Right cardiac atrium (tissue), 5 donors: ENCODE data around the gene CDK5RAP2. TPM values are rescaled to one million over a fixed set of nuclear protein-coding genes. Genes with fewer than 3 reads are reported as not detected.

ENCODE experiments used
- ATAC-seq, 2 donors: fragments of 200-7000 bp; cut with Tn5 transposase; one replicate each; pipeline versions ENCODE4 v1.8.0 to v1.9.1; 2020; ENCODE audit warnings: moderate library complexity in 2 of 2, mild to moderate bottlenecking in 1 of 2
- DNase-seq, 3 donors: peaks; one replicate each; pipeline ENCODE4 v3.0.0-alpha.2; 2020
- H3K27ac ChIP-seq: one replicate; pipeline ENCODE4 v1.5.1; 2013; ENCODE audit warnings: mild to moderate bottlenecking, low read length, control low read depth, moderate library complexity
- H3K27me3 ChIP-seq: one replicate; pipeline ENCODE4 v1.6.1; 2013; ENCODE audit not compliant: control insufficient read depth, insufficient read depth
- H3K4me1 ChIP-seq: one replicate; pipeline ENCODE4 v1.6.1; 2013; ENCODE audit warnings: low read length; ENCODE audit not compliant: control insufficient read depth, insufficient read depth
- H3K4me3 ChIP-seq: one replicate; pipeline ENCODE4 v1.5.1; 2013; ENCODE audit warnings: low read length, control low read depth
- H3K9me3 ChIP-seq: one replicate; pipeline ENCODE4 v1.6.1; 2013; ENCODE audit warnings: low read length; ENCODE audit not compliant: control insufficient read depth
- WGBS: extraction: QIAGEN DNeasy Blood & Tissue Kit; methylation state at CpG from one replicate; pipeline ENCODE4 v1.1.7; 2013; 5-methylcytosine and 5-hydroxymethylcytosine counted together
- intact Hi-C, 4 donors: fragments of 100-400 bp; cut with DNase I; formaldehyde crosslinking; loops; one replicate each; pipeline versions ENCODE4 v1.11.0 to v1.14.0; 2022 to 2023
- polyA plus RNA-seq: library from polyadenylated mRNA; stranded (reverse); fragments of 200-250 nt; gene quantifications from one replicate; pipeline ENCODE4 v1.2.3, GENCODE V29; 2013
- total RNA-seq, 4 donors: library from RNA; stranded (reverse); fragmentation: NEBNext Ultra II Directional; extraction: Animal tissue kit (Norgen Biotek cat#: 25700); gene quantifications; one replicate each; pipeline ENCODE4 v1.2.1, GENCODE V29; 2021
- donor health status: healthy with polysubstance abuse.
- donor health status: DM: no; HTN: yes; CAD: no.
- donor health status: DM: no; HTN: no; CAD: no.
- donor health status: DM: no; HTN: yes; CAD: no; lungs with severe emphysema.
- donor health status: DM: yes; HTN: yes; CAD: no.

Gene CDK5RAP2
- total and polyA plus RNA-seq, 5 donors, result 28.0 to 63.6 (median 46.3) TPM

DNA sequence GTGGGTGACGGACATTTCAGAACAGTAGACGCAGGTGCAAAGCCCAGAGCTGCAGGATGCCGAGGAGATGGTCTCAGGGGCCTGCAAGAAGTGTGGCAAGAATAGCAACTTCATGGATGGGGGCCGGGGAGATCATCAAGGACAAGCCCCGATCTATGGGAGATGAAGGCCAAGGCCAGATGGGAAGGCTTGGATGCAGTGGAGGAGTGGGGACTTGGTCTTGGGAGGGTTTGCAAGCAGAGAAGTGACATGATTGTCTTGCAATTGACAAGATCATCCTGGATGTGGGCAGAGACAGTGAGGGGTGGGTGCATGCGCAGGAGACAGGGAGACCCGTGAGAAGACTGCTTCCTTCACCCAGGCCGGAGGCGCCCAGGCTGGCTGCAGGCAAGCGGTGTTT is 198.1 kb downstream of the CDK5RAP2 start:
- no peak for ATAC-seq
- H3K27ac ChIP-seq, result no peak overlapping the region
- H3K9me3 ChIP-seq, result no peaks in the 10 kb centered on the region
- no peak for DNase-seq
- H3K27me3 ChIP-seq, result no peaks in the 10 kb centered on the region
- intact Hi-C loops, result no loop called here
- H3K4me3 ChIP-seq, result no peak overlapping the region
- H3K4me1 ChIP-seq, result no peaks in the 10 kb centered on the region
- WGBS, result 92% methylated on average over 10 of the region's 10 CpGs

DNA sequence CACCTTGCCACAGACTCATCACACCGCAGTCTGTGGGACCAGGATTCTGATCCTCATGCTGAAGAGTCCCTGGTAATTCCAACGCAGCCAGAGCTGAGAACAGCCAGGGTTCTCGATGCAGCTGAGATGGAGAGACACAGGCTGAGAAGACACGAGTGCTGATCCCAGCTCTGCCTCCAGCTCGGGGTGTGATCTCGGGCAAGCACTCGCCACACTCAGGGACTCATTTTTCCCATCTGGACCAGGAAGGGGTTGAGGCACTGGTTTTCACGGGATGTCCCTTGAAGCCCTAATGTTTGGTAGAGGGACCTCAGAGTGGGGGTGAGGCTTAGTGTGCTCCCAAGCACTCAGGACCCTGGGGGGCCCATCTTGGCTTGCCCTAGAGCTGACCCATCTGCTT is 200.4 kb downstream of the CDK5RAP2 start:
- 99% methylated on average over 8 of the region's 8 CpGs for WGBS
- no peaks in the 10 kb centered on the region for H3K4me1 ChIP-seq
- no peaks in the 10 kb centered on the region for H3K9me3 ChIP-seq
- DNase-seq (no peak), ATAC-seq (no peak)
- H3K4me3 ChIP-seq, result no peak overlapping the region
- H3K27ac ChIP-seq, result no peak overlapping the region
- intact Hi-C loops, result no loop called here
- H3K27me3 ChIP-seq, result no peaks in the 10 kb centered on the region

DNA sequence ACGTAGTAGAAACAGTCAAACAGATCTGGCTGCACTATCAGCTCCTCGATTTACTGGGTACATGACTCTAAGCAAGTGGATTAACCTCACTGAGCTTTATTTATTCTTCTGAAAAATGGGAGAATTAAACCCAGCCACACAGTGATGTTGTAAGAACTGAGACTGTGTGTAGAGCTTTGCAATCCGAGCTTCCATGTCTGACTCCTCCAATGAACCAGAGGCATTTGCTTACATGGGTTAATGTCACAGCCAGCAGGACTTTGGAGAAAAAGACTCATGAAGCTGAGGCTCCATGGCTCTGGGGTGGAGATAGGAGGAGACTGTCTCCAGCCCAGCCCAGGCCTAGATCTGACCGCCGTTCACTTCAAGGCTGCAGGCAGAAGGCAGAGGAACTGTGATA is 201.3 kb downstream of the CDK5RAP2 start:
- H3K27ac ChIP-seq, result no peak overlapping the region
- H3K27me3 ChIP-seq, result no peaks in the 10 kb centered on the region
- intact Hi-C loops, result no loop called here
- ATAC-seq (no peak), DNase-seq (no peak)
- no peaks in the 10 kb centered on the region for H3K4me1 ChIP-seq
- H3K9me3 ChIP-seq, result no peaks in the 10 kb centered on the region
- H3K4me3 ChIP-seq, result no peak overlapping the region
- WGBS, result 90% methylated on average over 5 of the region's 5 CpGs

DNA sequence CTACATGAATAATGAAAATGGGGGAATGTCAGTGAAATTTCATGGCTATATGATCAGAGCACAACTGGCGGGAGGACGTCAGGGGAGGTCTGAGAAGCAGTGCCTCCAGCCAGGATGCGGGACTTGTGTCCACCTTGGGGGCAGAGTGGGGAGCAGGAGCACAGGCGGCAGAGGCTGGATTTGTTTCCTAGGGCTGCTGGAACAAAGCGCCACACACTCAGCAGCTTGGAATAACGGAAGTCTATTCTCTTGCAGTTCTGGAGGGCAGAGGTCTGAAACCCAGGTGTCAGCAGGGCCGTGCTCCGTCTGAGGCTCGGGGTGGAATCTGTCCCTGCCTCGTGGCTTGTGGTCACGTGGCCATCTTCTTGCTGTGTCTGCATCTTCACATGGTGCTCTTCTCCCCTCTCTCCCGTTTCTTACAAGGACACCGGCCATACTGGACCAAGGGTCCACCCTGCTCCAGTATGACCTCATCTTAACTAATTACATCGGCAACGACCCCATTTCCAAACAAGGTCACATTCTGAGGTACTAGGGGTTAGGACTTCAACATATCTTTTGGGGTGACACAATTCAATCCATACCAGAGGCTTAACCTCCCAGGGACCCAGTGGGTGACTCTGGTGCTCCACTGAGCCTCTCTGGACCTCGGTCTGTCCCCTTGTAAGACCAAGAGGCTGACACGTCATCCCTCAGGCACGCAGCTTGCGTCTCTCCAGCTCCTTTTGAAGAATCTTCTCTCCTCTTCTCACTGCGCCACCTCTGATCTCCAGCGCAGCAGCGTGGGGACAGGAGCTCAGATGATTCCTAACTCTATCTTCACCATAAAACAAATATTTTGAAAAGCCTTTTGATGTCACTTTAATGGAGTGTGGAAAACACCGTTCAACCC is 202.5 kb downstream of the CDK5RAP2 start:
- no peaks in the 10 kb centered on the region for H3K4me1 ChIP-seq
- H3K9me3 ChIP-seq, result no peaks in the 10 kb centered on the region
- no peak overlapping the region for H3K4me3 ChIP-seq
- 91% methylated on average over 23 of the region's 23 CpGs for WGBS
- intact Hi-C loops, result no loop called here
- no peak for ATAC-seq
- no peaks in the 10 kb centered on the region for H3K27me3 ChIP-seq
- DNase-seq, result no peak
- no peak overlapping the region for H3K27ac ChIP-seq

DNA sequence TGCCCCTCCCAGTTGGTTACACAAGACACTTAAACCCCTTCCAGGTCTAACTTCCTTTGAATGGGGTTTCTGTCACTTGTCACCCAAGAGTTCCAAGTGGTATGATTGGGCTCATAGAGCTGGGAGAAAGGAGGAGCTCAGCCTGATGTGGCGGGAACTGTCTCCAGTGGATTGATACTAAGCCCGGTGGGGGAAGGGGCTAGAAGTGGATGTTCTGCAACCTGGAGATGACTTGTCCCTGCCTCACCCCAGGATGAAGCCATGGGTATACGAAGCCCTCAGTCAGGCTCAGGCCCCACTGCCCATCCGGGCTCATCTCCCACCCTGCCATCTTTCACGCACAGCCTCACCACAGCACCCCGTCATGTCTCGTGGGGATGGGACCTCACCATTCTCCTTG is 203.9 kb downstream of the CDK5RAP2 start:
- Histone ChIP-seq H3K27me3 (no peaks in the 10 kb centered on the region), H3K27ac (no peak overlapping the region), H3K4me1 (no peaks in the 10 kb centered on the region), H3K4me3 (no peak overlapping the region), H3K9me3 (no peaks in the 10 kb centered on the region)
- no peak for ATAC-seq
- DNase-seq, result no peak
- WGBS, result 95% methylated on average over 7 of the region's 7 CpGs
- intact Hi-C loops, result no loop called here

DNA sequence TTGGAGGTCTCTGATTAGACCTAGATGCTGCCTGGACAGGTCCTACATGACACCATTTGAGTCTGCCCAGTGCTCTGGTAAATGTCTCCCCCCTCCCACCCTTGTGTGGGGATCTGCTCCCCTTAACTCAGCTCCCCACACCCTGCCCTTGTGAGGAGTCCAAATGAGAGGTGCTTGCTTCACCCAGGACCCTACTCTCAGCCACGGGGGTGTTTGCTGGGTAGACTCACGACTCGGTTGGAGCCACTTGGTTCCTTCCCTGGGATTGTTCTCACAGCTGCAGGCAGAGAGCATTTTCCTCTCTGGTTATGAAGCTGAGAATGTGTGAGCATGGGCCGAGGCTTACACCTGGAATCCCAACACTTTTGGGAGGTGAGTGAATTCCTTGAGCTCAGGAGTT is 204.7 kb downstream of the CDK5RAP2 start:
- no peak for DNase-seq
- Histone ChIP-seq H3K4me1 (no peaks in the 10 kb centered on the region), H3K4me3 (no peak overlapping the region), H3K27ac (no peak overlapping the region), H3K9me3 (no peaks in the 10 kb centered on the region), H3K27me3 (no peaks in the 10 kb centered on the region)
- WGBS, result 92% methylated on average over 4 of the region's 4 CpGs
- intact Hi-C loops, result no loop called here
- ATAC-seq, result no peak

DNA sequence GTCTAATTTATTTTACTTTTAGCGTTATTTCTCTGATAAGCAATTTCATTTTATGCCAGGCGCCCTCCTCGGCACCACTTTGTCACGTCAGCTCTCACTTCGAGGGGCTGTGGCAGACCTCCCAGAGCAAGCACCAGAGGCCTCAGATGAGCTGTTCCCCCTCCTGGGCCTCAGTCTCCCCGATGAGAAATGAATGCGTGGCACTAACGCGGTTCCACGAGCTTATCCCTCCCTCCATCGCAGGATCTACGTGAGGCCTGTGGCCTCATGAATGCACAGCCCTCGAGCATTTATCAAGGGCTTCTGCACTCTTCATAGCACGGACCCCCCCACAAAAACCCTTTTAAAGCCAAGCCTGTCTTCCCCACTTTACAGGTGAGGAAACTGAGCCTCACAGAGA is 205.2 kb downstream of the CDK5RAP2 start:
- 89% methylated on average over 14 of the region's 14 CpGs for WGBS
- intact Hi-C loops, result no loop called here
- H3K27me3 ChIP-seq, result no peaks in the 10 kb centered on the region
- no peaks in the 10 kb centered on the region for H3K4me1 ChIP-seq
- DNase-seq, result no peak
- no peak overlapping the region for H3K27ac ChIP-seq
- no peaks in the 10 kb centered on the region for H3K9me3 ChIP-seq
- H3K4me3 ChIP-seq, result no peak overlapping the region
- ATAC-seq, result no peak

DNA sequence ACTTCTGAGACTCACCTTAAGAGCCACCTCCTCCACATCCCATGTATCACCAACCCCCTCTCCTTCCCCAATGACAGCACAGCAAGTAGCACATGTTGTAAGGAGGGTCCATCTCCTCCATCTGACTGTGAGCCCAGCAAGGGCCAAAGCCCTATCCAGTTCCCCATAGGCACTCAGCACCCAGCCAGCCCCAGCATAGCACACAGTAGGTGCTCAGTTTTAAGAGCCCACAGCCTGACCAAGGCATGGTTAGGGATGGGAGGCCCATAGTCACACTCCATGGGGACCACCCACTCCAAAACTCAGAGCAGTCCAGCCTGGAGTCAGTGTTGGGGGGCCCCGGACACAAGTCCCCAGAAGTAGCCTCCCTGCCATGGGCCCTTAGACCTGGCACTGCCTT is 205.7 kb downstream of the CDK5RAP2 start:
- Histone ChIP-seq H3K27ac (no peak overlapping the region), H3K4me1 (no peaks in the 10 kb centered on the region), H3K27me3 (no peaks in the 10 kb centered on the region), H3K9me3 (no peaks in the 10 kb centered on the region), H3K4me3 (no peak overlapping the region)
- no peak for DNase-seq
- intact Hi-C loops, result no loop called here
- WGBS, result 93% methylated on average over 1 of the region's 1 CpG
- no peak for ATAC-seq

DNA sequence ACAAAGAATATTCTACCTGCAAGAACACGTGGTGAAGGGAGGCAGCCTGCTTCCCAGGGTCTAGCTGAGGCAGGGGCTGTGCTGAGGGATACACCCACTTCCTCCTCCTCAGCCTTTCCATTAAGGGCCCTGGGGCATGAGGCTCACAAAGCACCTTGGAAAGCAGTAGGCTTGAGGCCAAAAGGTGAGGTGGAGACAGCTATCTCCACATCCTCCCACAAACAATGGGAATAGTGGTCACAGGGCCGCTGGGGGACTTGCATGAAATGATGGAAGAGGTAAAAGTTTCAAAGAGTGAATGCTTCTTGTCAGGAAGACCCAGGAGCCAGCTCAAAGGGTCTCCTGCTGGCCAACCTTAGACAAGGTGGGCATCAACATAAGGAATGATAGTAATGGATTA is 207.9 kb downstream of the CDK5RAP2 start:
- no peaks in the 10 kb centered on the region for H3K4me1 ChIP-seq
- no peaks in the 10 kb centered on the region for H3K27me3 ChIP-seq
- ATAC-seq (no peak), DNase-seq (no peak)
- intact Hi-C loops, result no loop called here
- no peaks in the 10 kb centered on the region for H3K9me3 ChIP-seq
- H3K27ac ChIP-seq, result no peak overlapping the region
- 63% methylated on average over 2 of the region's 2 CpGs for WGBS
- no peak overlapping the region for H3K4me3 ChIP-seq

DNA sequence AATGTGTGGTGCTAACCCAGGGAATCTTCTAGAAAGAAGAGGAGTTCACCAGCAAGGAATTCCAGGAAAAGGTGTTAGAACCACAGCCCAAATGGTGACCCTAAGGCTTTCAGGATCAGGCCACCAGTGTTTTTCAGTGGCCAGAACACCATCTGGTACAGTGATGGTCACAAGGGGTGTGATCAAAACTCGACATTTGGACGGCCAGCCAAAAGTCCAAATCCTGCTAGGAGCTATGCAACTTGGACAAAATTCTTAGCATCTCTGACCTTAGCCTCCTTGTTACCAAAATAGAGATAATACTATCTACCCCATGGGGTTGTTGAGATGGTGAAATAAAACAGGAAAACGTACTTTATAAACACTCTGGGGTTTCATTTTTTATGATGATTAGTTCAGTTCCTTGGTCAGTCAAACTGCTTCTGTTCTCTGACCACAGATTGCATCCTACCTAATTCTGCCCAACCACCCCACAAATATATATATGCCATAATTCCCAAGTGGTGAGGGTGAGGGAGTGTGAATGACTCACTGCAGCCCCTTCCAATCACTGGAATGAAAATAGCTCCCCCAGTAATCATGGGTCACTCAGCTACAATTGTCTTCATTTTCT is 210.3 kb downstream of the CDK5RAP2 start:
- peak in 1 of 2 donors; percentile 66 for ATAC-seq
- peaks cover 3% of the 10 kb centered on the region for H3K4me1 ChIP-seq
- no peak overlapping the region for H3K27ac ChIP-seq
- peak in 1 of 3 donors; percentile 61 for DNase-seq
- H3K9me3 ChIP-seq, result peaks cover 2% of the 10 kb centered on the region
- intact Hi-C loops, result no loop called here
- no peaks in the 10 kb centered on the region for H3K27me3 ChIP-seq
- no peak overlapping the region for H3K4me3 ChIP-seq
- 35% methylated on average over 3 of the region's 3 CpGs for WGBS

DNA sequence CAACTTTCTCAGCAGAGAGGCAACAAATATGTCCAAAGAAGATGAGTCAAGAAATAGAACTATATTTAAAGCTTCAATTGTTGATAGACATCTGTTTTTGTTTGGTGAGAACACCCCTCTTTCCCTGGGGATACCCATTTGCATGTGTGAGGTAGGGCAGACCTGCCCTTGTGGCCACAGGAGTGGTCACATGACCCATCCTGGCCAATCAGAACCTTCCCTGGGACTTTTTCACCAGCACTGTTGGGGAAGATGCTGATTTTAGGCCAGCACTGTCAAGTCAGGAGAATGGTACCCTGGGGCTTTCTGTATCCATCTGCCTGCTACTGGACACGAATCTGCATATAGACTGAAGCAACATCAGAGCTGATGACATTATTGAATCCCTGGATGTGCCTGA is 211.2 kb downstream of the CDK5RAP2 start:
- peaks cover 3% of the 10 kb centered on the region for H3K4me1 ChIP-seq
- no peaks in the 10 kb centered on the region for H3K27me3 ChIP-seq
- intact Hi-C loops, result no loop called here
- H3K9me3 ChIP-seq, result peaks cover 2% of the 10 kb centered on the region
- no peak overlapping the region for H3K27ac ChIP-seq
- no peak overlapping the region for H3K4me3 ChIP-seq
- WGBS, result 84% methylated on average over 1 of the region's 1 CpG
- ATAC-seq (no peak), DNase-seq (no peak)
